ENCODE data around the gene FLOT2.

Gene FLOT2

GRCh38 chr17:28944343-28944742, 46.8 kb upstream of the FLOT2 start:
- Histone ChIP-seq H3K36me3 (ENCODE audit: insufficient read depth, low read length) (peaks cover 79% of the 10 kb centered on the region), H4K20me1 (ENCODE audit: insufficient read depth, low read length) (peaks cover 86% of the 10 kb centered on the region), H3K9ac (ENCODE audit: low read depth, low read length) (no peak overlapping the region), H3K79me2 (ENCODE audit: insufficient read depth, low read length) (peaks cover 100% of the 10 kb centered on the region), H3K9me3 (ENCODE audit: insufficient read depth, low read length, severe bottlenecking) (no peaks in the 10 kb centered on the region), H3K27ac (ENCODE audit: low read length) (no peak overlapping the region), H3K4me2 (ENCODE audit: insufficient read depth, low read length) (no peak overlapping the region), H2AFZ (ENCODE audit: low read depth, low read length) (no peak overlapping the region), H3K4me1 (ENCODE audit: insufficient read depth, low read length) (peaks cover 29% of the 10 kb centered on the region), H3K27me3 (ENCODE audit: insufficient read depth, low read length, poor library complexity) (no peaks in the 10 kb centered on the region), H3K4me3 (ENCODE audit: low read depth in 1 of 2, low read length in 2 of 2) (no peak overlapping the region)
- no peak for TF ChIP-seq CTCF (IDR thresholded peaks at IDR 0.05; ENCODE audit: borderline replicate concordance, extremely low read depth, low read length, poor library complexity, severe bottlenecking)
- TF ChIP-seq EZH2 (IDR thresholded peaks at IDR 0.05; ENCODE audit: borderline replicate concordance, low read depth, low read length, severe bottlenecking): no peak
- ATAC-seq (ENCODE audit: insufficient read depth, low read depth) (no peak), DNase-seq (no peak)

GRCh38 chr17:28942925-28943324, 45.4 kb upstream of the FLOT2 start:
- Histone ChIP-seq H3K4me1 (ENCODE audit: insufficient read depth, low read length) (peaks cover 18% of the 10 kb centered on the region), H3K9me3 (ENCODE audit: insufficient read depth, low read length, severe bottlenecking) (no peaks in the 10 kb centered on the region), H3K27me3 (ENCODE audit: insufficient read depth, low read length, poor library complexity) (no peaks in the 10 kb centered on the region), H3K4me2 (ENCODE audit: insufficient read depth, low read length) (no peak overlapping the region), H3K36me3 (ENCODE audit: insufficient read depth, low read length) (peaks cover 76% of the 10 kb centered on the region), H3K9ac (ENCODE audit: low read depth, low read length) (no peak overlapping the region), H2AFZ (ENCODE audit: low read depth, low read length) (no peak overlapping the region), H3K79me2 (ENCODE audit: insufficient read depth, low read length) (peaks cover 100% of the 10 kb centered on the region), H3K27ac (ENCODE audit: low read length) (no peak overlapping the region), H4K20me1 (ENCODE audit: insufficient read depth, low read length) (peaks cover 86% of the 10 kb centered on the region), H3K4me3 (ENCODE audit: low read depth in 1 of 2, low read length in 2 of 2) (no peak overlapping the region)
- DNase-seq (no peak), ATAC-seq (ENCODE audit: insufficient read depth, low read depth) (no peak)
- TF ChIP-seq EZH2 (IDR thresholded peaks at IDR 0.05; ENCODE audit: borderline replicate concordance, low read depth, low read length, severe bottlenecking) (no peak), CTCF (IDR thresholded peaks at IDR 0.05; ENCODE audit: borderline replicate concordance, extremely low read depth, low read length, poor library complexity, severe bottlenecking) (no peak)

GRCh38 chr17:28941251-28941650, 43.7 kb upstream of the FLOT2 start:
- DNase-seq: no peak
- H3K9ac ChIP-seq (ENCODE audit: low read depth, low read length): no peak overlapping the region
- H3K27ac ChIP-seq (ENCODE audit: low read length): no peak overlapping the region
- no peaks in the 10 kb centered on the region for H3K9me3 ChIP-seq (ENCODE audit: insufficient read depth, low read length, severe bottlenecking)
- ATAC-seq (ENCODE audit: insufficient read depth, low read depth): no peak
- H3K4me3 ChIP-seq (ENCODE audit: low read depth in 1 of 2, low read length in 2 of 2): no peak overlapping the region
- TF ChIP-seq CTCF (IDR thresholded peaks at IDR 0.05; ENCODE audit: borderline replicate concordance, extremely low read depth, low read length, poor library complexity, severe bottlenecking): no peak
- TF ChIP-seq EZH2 (IDR thresholded peaks at IDR 0.05; ENCODE audit: borderline replicate concordance, low read depth, low read length, severe bottlenecking): no peak
- H2AFZ ChIP-seq (ENCODE audit: low read depth, low read length): no peak overlapping the region
- H3K36me3 ChIP-seq (ENCODE audit: insufficient read depth, low read length): peaks cover 76% of the 10 kb centered on the region
- H4K20me1 ChIP-seq (ENCODE audit: insufficient read depth, low read length): peaks cover 89% of the 10 kb centered on the region
- no peaks in the 10 kb centered on the region for H3K27me3 ChIP-seq (ENCODE audit: insufficient read depth, low read length, poor library complexity)
- H3K79me2 ChIP-seq (ENCODE audit: insufficient read depth, low read length): peaks cover 100% of the 10 kb centered on the region
- H3K4me1 ChIP-seq (ENCODE audit: insufficient read depth, low read length): peaks cover 4% of the 10 kb centered on the region
- no peak overlapping the region for H3K4me2 ChIP-seq (ENCODE audit: insufficient read depth, low read length)

- no peak for ATAC-seq (ENCODE audit: insufficient read depth, low read depth)
- H3K4me3 ChIP-seq (ENCODE audit: low read depth in 1 of 2, low read length in 2 of 2): no peak overlapping the region
- DNase-seq: no peak
- no peaks in the 10 kb centered on the region for H3K9me3 ChIP-seq (ENCODE audit: insufficient read depth, low read length, severe bottlenecking)
- no peak overlapping the region for H3K27ac ChIP-seq (ENCODE audit: low read length)
- H3K79me2 ChIP-seq (ENCODE audit: insufficient read depth, low read length): peaks cover 100% of the 10 kb centered on the region
- H3K27me3 ChIP-seq (ENCODE audit: insufficient read depth, low read length, poor library complexity): no peaks in the 10 kb centered on the region
- H2AFZ ChIP-seq (ENCODE audit: low read depth, low read length): no peak overlapping the region
- H3K36me3 ChIP-seq (ENCODE audit: insufficient read depth, low read length): peaks cover 76% of the 10 kb centered on the region
- TF ChIP-seq EZH2 (IDR thresholded peaks at IDR 0.05; ENCODE audit: borderline replicate concordance, low read depth, low read length, severe bottlenecking): no peak
- TF ChIP-seq CTCF (IDR thresholded peaks at IDR 0.05; ENCODE audit: borderline replicate concordance, extremely low read depth, low read length, poor library complexity, severe bottlenecking): no peak
- peaks cover 92% of the 10 kb centered on the region for H4K20me1 ChIP-seq (ENCODE audit: insufficient read depth, low read length)
- H3K4me1 ChIP-seq (ENCODE audit: insufficient read depth, low read length): no peaks in the 10 kb centered on the region
- no peak overlapping the region for H3K4me2 ChIP-seq (ENCODE audit: insufficient read depth, low read length)
- H3K9ac ChIP-seq (ENCODE audit: low read depth, low read length): no peak overlapping the region
These were observed 43.1 kb upstream of the FLOT2 start for GRCh38 chr17:28940675-28941074.
